HepG2 (cell line): Measurements from ENCODE around the gene ALG11. TPM values are rescaled to one million over a fixed set of nuclear protein-coding genes. Genes with fewer than 3 reads are reported as not detected.

Experiments used
- AGO1 ChIP-seq: fragments of 200-400 bp; formaldehyde crosslinking; IDR thresholded peaks from 2 replicates; pipeline ENCODE4 v1.6.1; 2017; ENCODE audit warnings: mild to moderate bottlenecking, low read depth, low read length, moderate library complexity; ENCODE audit not compliant: poor library complexity, severe bottlenecking
- CBX5 ChIP-seq: sonication (generic); formaldehyde crosslinking; IDR thresholded peaks from 2 replicates; pipeline ENCODE4 v1.4.0; 2020; ENCODE audit warnings: missing genetic modification reagents, borderline replicate concordance
- HDAC1 ChIP-seq: sonication (generic); formaldehyde crosslinking; IDR thresholded peaks from 2 replicates; pipeline ENCODE4 v1.5.1; 2020; ENCODE audit warnings: mild to moderate bottlenecking, missing genetic modification reagents
- HDAC6 ChIP-seq: fragments of 200-600 bp; sonication (generic); IDR thresholded peaks from 2 replicates; pipeline ENCODE4 v1.7.0; 2017; ENCODE audit warnings: mild to moderate bottlenecking, antibody characterized with exemption, low read length, low read depth
- JDP2 ChIP-seq: sonication (generic); formaldehyde crosslinking; IDR thresholded peaks from 2 replicates; pipeline ENCODE4 v1.8.1; 2022; ENCODE audit warnings: missing genetic modification reagents, borderline replicate concordance
- MEF2D ChIP-seq: sonication (generic); formaldehyde crosslinking; IDR thresholded peaks from 2 replicates; pipeline ENCODE4 v1.5.1; 2020; ENCODE audit warnings: mild to moderate bottlenecking, missing genetic modification reagents
- MEIS2 ChIP-seq: sonication (generic); formaldehyde crosslinking; IDR thresholded peaks from 2 replicates; pipeline ENCODE4 v1.9.0; 2021; ENCODE audit warnings: mild to moderate bottlenecking, missing genetic modification reagents
- RFXAP ChIP-seq: sonication (generic); formaldehyde crosslinking; IDR thresholded peaks from 2 replicates; pipeline ENCODE4 v1.4.0; 2020; ENCODE audit warnings: missing genetic modification reagents, borderline replicate concordance
- SIX4 ChIP-seq: sonication (generic); formaldehyde crosslinking; IDR thresholded peaks from 2 replicates; pipeline ENCODE4 v1.4.0; 2020; ENCODE audit warnings: missing genetic modification reagents
- ZMYM3 ChIP-seq: sonication (generic); formaldehyde crosslinking; IDR thresholded peaks from 2 replicates; pipeline ENCODE4 v1.5.1; 2020; ENCODE audit warnings: mild to moderate bottlenecking, missing genetic modification reagents
- ZNF232 ChIP-seq: sonication (generic); formaldehyde crosslinking; IDR thresholded peaks from 2 replicates; pipeline ENCODE4 v1.4.0; 2020; ENCODE audit warnings: missing genetic modification reagents, borderline replicate concordance
- ZSCAN21 ChIP-seq: sonication (generic); formaldehyde crosslinking; IDR thresholded peaks from 2 replicates; pipeline ENCODE4 v1.8.0; 2022; ENCODE audit warnings: mild to moderate bottlenecking, missing genetic modification reagents, moderate library complexity, borderline replicate concordance
- polyA plus RNA-seq, 8 experiments: library from polyadenylated mRNA; depleted of rRNA in 3 of 8; stranded (reverse) in 7 of 8; unstranded in 1 of 8; fragments of >200 nt; fragmentation: Illumina TruSeq in 4 of 8; extraction: Trizol in 4 of 8; gene quantifications; 2 replicates each; pipeline versions ENCODE4 v1.2.1 to v1.2.3, GENCODE V29; 2011 to 2016; ENCODE audit warnings: low read depth in 4 of 8, missing spikeins in 1 of 8, mixed read lengths in 1 of 8; ENCODE audit not compliant: insufficient read depth in 1 of 8
- total RNA-seq, 5 experiments: library from RNA; depleted of rRNA; stranded (reverse); fragments of >200 nt; fragmentation: Illumina TruSeq; extraction: Trizol; gene quantifications; 2 replicates each; pipeline ENCODE4 v1.2.3, GENCODE V29; 2016; ENCODE audit warnings: low read depth in 1 of 5
- TF ChIP-seq, protein P1 (sequence below): sonication (generic); formaldehyde crosslinking; IDR thresholded peaks from 2 replicates; pipeline ENCODE4 v1.5.1; 2020; ENCODE audit warnings: missing genetic modification reagents, mild to moderate bottlenecking, borderline replicate concordance
- TF ChIP-seq, protein P2 (sequence below): sonication (generic); formaldehyde crosslinking; IDR thresholded peaks from 2 replicates; pipeline ENCODE4 v1.5.0; 2020; ENCODE audit warnings: missing genetic modification reagents
- TF ChIP-seq, protein P3 (sequence below): sonication (generic); formaldehyde crosslinking; IDR thresholded peaks from 2 replicates; pipeline ENCODE4 v1.8.0; 2022; ENCODE audit warnings: mild to moderate bottlenecking, missing genetic modification reagents
- TF ChIP-seq, protein P4 (sequence below): sonication (generic); formaldehyde crosslinking; conservative IDR thresholded peaks from 2 replicates; pipeline ENCODE4 v1.4.0; 2020; ENCODE audit warnings: missing genetic modification reagents
- TF ChIP-seq, protein P5 (sequence below): sonication (generic); formaldehyde crosslinking; IDR thresholded peaks from 2 replicates; pipeline ENCODE4 v1.4.0; 2020; ENCODE audit warnings: missing genetic modification reagents, mild to moderate bottlenecking, borderline replicate concordance
- TF ChIP-seq, protein P6 (sequence below): IDR thresholded peaks from 2 replicates; pipeline ENCODE4 v1.6.1; 2016; ENCODE audit warnings: control low read depth
- TF ChIP-seq, protein P7 (sequence below): sonication (generic); formaldehyde crosslinking; IDR thresholded peaks from 2 replicates; pipeline ENCODE4 v1.4.0; 2020; ENCODE audit warnings: mild to moderate bottlenecking, missing genetic modification reagents

ALG11 gene
- total and polyA plus RNA-seq, 2 of the 13 experiments (the other 11 are each of a cell fraction or from before 2014, with no cell fraction given) = 14.7 to 27.9 TPM

DNA sequence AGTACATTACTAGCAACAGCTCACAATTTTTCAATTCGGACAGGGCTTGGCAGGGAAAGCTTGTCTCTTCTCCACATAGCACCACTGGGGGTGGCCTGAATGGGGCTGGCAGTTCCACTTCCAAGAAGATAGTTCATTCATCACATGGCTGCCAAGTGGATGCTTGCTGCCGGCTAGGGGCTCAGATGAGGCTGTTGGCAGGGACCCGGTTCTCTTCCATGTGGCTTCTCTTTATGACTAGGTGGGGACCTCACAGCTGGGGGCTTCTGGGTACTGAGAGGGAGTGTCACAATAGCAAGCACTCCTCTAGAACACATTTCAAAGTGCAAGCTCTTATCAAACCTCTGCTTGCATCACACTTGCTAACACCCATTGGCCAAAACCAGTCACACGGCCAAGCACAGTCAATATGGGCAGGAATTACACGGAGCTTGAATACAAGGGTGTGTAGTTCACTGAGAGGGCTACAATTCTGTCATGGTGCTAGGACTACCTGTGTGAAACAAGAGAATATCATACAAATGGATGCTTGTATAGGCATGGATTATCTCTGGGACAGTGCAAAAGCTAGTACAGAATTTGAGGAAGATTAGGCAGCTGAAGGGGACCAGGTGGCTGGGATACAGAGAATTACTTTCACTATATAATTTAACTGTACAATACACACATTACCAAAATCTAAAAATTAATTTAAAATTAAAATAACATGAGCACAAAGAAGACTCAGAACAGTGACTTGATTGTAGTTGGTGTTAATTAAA lies 33.2 kb upstream of the ALG11 start (continued):
- TF ChIP-seq, protein P1, sequence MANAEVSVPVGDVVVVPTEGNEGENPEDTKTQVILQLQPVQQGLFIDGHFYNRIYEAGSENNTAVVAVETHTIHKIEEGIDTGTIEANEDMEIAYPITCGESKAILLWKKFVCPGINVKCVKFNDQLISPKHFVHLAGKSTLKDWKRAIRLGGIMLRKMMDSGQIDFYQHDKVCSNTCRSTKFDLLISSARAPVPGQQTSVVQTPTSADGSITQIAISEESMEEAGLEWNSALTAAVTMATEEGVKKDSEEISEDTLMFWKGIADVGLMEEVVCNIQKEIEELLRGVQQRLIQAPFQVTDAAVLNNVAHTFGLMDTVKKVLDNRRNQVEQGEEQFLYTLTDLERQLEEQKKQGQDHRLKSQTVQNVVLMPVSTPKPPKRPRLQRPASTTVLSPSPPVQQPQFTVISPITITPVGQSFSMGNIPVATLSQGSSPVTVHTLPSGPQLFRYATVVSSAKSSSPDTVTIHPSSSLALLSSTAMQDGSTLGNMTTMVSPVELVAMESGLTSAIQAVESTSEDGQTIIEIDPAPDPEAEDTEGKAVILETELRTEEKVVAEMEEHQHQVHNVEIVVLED (CRISPR knock-in tag) = no peak
- TF ChIP-seq RFXAP (CRISPR knock-in tag) (no peak), ZMYM3 (no peak), CBX5 (peak; percentile 61; the same call in 1 of the 2 replicates), SIX4 (CRISPR knock-in tag) (0 out of 2 replicates have a peak, but pooled peaks have one; percentile 16), JDP2 (CRISPR knock-in tag) (no peak), AGO1 (no peak), MEIS2 (CRISPR knock-in tag) (no peak), MEF2D (CRISPR knock-in tag) (no peak), HDAC6 (no peak), ZSCAN21 (CRISPR knock-in tag) (0 out of 2 replicates have a peak, but pooled peaks have one; percentile 30), HDAC1 (CRISPR knock-in tag) (peak; percentile 50; the same call in 1 of the 2 replicates), ZNF232 (CRISPR knock-in tag) (no peak)
- TF ChIP-seq, protein P2, sequence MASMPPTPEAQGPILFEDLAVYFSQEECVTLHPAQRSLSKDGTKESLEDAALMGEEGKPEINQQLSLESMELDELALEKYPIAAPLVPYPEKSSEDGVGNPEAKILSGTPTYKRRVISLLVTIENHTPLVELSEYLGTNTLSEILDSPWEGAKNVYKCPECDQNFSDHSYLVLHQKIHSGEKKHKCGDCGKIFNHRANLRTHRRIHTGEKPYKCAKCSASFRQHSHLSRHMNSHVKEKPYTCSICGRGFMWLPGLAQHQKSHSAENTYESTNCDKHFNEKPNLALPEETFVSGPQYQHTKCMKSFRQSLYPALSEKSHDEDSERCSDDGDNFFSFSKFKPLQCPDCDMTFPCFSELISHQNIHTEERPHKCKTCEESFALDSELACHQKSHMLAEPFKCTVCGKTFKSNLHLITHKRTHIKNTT = no peak
- TF ChIP-seq, protein P3, sequence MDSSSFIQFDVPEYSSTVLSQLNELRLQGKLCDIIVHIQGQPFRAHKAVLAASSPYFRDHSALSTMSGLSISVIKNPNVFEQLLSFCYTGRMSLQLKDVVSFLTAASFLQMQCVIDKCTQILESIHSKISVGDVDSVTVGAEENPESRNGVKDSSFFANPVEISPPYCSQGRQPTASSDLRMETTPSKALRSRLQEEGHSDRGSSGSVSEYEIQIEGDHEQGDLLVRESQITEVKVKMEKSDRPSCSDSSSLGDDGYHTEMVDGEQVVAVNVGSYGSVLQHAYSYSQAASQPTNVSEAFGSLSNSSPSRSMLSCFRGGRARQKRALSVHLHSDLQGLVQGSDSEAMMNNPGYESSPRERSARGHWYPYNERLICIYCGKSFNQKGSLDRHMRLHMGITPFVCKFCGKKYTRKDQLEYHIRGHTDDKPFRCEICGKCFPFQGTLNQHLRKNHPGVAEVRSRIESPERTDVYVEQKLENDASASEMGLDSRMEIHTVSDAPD = no peak
- TF ChIP-seq, protein P4, sequence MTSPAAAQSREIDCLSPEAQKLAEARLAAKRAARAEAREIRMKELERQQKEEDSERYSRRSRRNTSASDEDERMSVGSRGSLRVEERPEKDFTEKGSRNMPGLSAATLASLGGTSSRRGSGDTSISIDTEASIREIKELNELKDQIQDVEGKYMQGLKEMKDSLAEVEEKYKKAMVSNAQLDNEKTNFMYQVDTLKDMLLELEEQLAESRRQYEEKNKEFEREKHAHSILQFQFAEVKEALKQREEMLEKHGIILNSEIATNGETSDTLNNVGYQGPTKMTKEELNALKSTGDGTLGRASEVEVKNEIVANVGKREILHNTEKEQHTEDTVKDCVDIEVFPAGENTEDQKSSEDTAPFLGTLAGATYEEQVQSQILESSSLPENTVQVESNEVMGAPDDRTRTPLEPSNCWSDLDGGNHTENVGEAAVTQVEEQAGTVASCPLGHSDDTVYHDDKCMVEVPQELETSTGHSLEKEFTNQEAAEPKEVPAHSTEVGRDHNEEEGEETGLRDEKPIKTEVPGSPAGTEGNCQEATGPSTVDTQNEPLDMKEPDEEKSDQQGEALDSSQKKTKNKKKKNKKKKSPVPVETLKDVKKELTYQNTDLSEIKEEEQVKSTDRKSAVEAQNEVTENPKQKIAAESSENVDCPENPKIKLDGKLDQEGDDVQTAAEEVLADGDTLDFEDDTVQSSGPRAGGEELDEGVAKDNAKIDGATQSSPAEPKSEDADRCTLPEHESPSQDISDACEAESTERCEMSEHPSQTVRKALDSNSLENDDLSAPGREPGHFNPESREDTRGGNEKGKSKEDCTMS (CRISPR knock-in tag) = no peak
- TF ChIP-seq, protein P5, sequence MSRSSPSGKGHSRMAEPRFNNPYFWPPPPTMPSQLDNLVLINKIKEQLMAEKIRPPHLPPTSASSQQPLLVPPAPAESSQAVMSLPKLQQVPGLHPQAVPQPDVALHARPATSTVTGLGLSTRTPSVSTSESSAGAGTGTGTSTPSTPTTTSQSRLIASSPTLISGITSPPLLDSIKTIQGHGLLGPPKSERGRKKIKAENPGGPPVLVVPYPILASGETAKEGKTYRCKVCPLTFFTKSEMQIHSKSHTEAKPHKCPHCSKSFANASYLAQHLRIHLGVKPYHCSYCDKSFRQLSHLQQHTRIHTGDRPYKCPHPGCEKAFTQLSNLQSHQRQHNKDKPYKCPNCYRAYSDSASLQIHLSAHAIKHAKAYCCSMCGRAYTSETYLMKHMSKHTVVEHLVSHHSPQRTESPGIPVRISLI = no peak
- TF ChIP-seq, protein P6, sequence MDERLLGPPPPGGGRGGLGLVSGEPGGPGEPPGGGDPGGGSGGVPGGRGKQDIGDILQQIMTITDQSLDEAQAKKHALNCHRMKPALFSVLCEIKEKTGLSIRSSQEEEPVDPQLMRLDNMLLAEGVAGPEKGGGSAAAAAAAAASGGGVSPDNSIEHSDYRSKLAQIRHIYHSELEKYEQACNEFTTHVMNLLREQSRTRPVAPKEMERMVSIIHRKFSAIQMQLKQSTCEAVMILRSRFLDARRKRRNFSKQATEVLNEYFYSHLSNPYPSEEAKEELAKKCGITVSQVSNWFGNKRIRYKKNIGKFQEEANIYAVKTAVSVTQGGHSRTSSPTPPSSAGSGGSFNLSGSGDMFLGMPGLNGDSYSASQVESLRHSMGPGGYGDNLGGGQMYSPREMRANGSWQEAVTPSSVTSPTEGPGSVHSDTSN (CRISPR knock-in tag) = no peak
- TF ChIP-seq, protein P7, sequence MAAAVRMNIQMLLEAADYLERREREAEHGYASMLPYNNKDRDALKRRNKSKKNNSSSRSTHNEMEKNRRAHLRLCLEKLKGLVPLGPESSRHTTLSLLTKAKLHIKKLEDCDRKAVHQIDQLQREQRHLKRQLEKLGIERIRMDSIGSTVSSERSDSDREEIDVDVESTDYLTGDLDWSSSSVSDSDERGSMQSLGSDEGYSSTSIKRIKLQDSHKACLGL (CRISPR knock-in tag) = no peak
